ENCODE results near the gene PTCD2.
"Not testable (repeated sequence)": the region's sequence is repeated elsewhere in the genome, so short reads cannot be mapped to it uniquely, and the experiment has no call there.

PTCD2 gene

GRCh38 chr5:72386639-72387038, 66.5 kb downstream of the PTCD2 start:
- no peak for DNase-seq

GRCh38 chr5:72387985-72388384, 67.8 kb downstream of the PTCD2 start:
- DNase-seq: no peak

- DNase-seq: no peak
Measured at GRCh38 chr5:72388646-72389045, 68.5 kb downstream of the PTCD2 start.

GRCh38 chr5:72390836-72391235, 70.7 kb downstream of the PTCD2 start:
- no peak for DNase-seq

- no peak for DNase-seq
Measured at GRCh38 chr5:72392326-72392733, 72.2 kb downstream of the PTCD2 start.

- no peak for DNase-seq
Measured at GRCh38 chr5:72393052-72393451, 72.9 kb downstream of the PTCD2 start.

GRCh38 chr5:72394688-72395087, 74.5 kb downstream of the PTCD2 start:
- DNase-seq: no peak

GRCh38 chr5:72397836-72398235, 77.7 kb downstream of the PTCD2 start:
- no peak for DNase-seq

GRCh38 chr5:72400950-72401349, 80.8 kb downstream of the PTCD2 start:
- no peak for DNase-seq

- no peak for DNase-seq
Measured at GRCh38 chr5:72402381-72402890, 82.3 kb downstream of the PTCD2 start.

GRCh38 chr5:72402959-72403628, 82.9 kb downstream of the PTCD2 start:
- no peak for DNase-seq

GRCh38 chr5:72404771-72405170, 84.6 kb downstream of the PTCD2 start:
- DNase-seq: not testable (repeated sequence)

- no peak for DNase-seq
Measured at GRCh38 chr5:72407078-72407477, 86.9 kb downstream of the PTCD2 start.

GRCh38 chr5:72407541-72407940, 87.4 kb downstream of the PTCD2 start:
- no peak for DNase-seq

- no peak for DNase-seq
Measured at GRCh38 chr5:72408127-72408526, 88.0 kb downstream of the PTCD2 start.

- DNase-seq: no peak
Measured at GRCh38 chr5:72408603-72409002, 88.4 kb downstream of the PTCD2 start.

- DNase-seq: no peak
Measured at GRCh38 chr5:72410688-72411295, 90.6 kb downstream of the PTCD2 start.

GRCh38 chr5:72412283-72413055, 92.3 kb downstream of the PTCD2 start:
- no peak for DNase-seq

- DNase-seq: no peak
Measured at GRCh38 chr5:72415616-72416325, 95.6 kb downstream of the PTCD2 start.

- no peak for DNase-seq
Measured at GRCh38 chr5:72417333-72418062, 97.3 kb downstream of the PTCD2 start.

Data from cerebellar nuclear complex (tissue), 1 donor.